ENCODE measurements around the gene SAFB2. TPM values are rescaled to one million over a fixed set of nuclear protein-coding genes. Genes with fewer than 3 reads are reported as not detected.
A peak's percentile ranks its signal among the peaks of the same experiment; 100 is the strongest.

Gene SAFB2
- total RNA-seq, 1 experiment from 2014 or later, result 76.1 TPM

GRCh38 chr19:5563008-5563431 is 59.6 kb downstream of the SAFB2 start:
- no peak overlapping the region for H3K4me3 Mint-ChIP-seq
- no peaks in the 10 kb centered on the region for H3K79me2 ChIP-seq (ENCODE audit: insufficient read depth, low read length)
- no peak overlapping the region for H3K4me2 ChIP-seq (ENCODE audit: insufficient read depth, insufficient read length, low read length)
- H2BK5ac ChIP-seq (ENCODE audit: insufficient read length, low read length), result no peak overlapping the region
- H2BK12ac ChIP-seq (ENCODE audit: insufficient read length, low read depth, low read length), result no peak overlapping the region
- peaks cover 30% of the 10 kb centered on the region for H3K27me3 Mint-ChIP-seq (ENCODE audit: low read depth)
- peak; percentile 59 for TF ChIP-seq CTCF (conservative IDR thresholded peaks at IDR 0.05)
- no peak overlapping the region for H4K91ac ChIP-seq (ENCODE audit: insufficient read length, low read depth, low read length)
- no peak overlapping the region for H2AFZ ChIP-seq (ENCODE audit: low read length)
- H3K23ac ChIP-seq (ENCODE audit: insufficient read length, low read depth, low read length), result no peak overlapping the region
- H3K23me2 ChIP-seq (ENCODE audit: insufficient read length, low read depth, low read length, poor library complexity, severe bottlenecking), result no peaks in the 10 kb centered on the region
- H3K56ac ChIP-seq (ENCODE audit: insufficient read length, low read depth, low read length), result no peak overlapping the region
- H2BK15ac ChIP-seq (ENCODE audit: low read depth, low read length), result no peak overlapping the region
- peaks cover 0 to 9% (median 4%) of the 10 kb centered on the region in 3 experiments; a peak in 1 of 7 replicates for H3K36me3 Mint-ChIP-seq (ENCODE audit: insufficient read depth in 1 of 3, low read depth in 3 of 3)
- H2BK20ac ChIP-seq (ENCODE audit: low read depth, low read length, poor library complexity, severe bottlenecking), result no peak overlapping the region
- no peaks in the 10 kb centered on the region for H3K79me1 ChIP-seq (ENCODE audit: insufficient read depth, low read depth, low read length, poor library complexity, severe bottlenecking)
- peaks cover 3% of the 10 kb centered on the region for H4K20me1 ChIP-seq (ENCODE audit: control insufficient read depth, insufficient read depth, insufficient read length)
- peaks cover 16 to 20% of the 10 kb centered on the region in 2 experiments for H3K4me1 Mint-ChIP-seq
- no peak overlapping the region for H3K4ac ChIP-seq (ENCODE audit: low read depth, low read length)
- no peaks in the 10 kb centered on the region for H3K9me3 ChIP-seq (ENCODE audit: control insufficient read depth, low read depth, low read length)
- no peak overlapping the region for H3T11ph ChIP-seq (ENCODE audit: low read length)
- H3K4me1 ChIP-seq (ENCODE audit: insufficient read depth, low read length), result no peaks in the 10 kb centered on the region; the same call in 1 of the 2 replicates
- H3K27ac ChIP-seq (ENCODE audit: insufficient read length, low read depth, low read length), result no peak overlapping the region
- peaks cover 11% of the 10 kb centered on the region; the same call in 1 of the 2 replicates for H3K27me3 ChIP-seq (ENCODE audit: insufficient read depth, low read length)
- H4K5ac ChIP-seq (ENCODE audit: insufficient read length, low read depth, low read length), result no peak overlapping the region
- H3K9ac ChIP-seq (ENCODE audit: extremely low read depth, insufficient read length, low read length), result no peak overlapping the region
- H2AK5ac ChIP-seq (ENCODE audit: insufficient read length, low read length), result no peak overlapping the region
- peak overlapping the region in 1 of 3 experiments; percentile 49; a peak in 2 of 7 replicates for H3K27ac Mint-ChIP-seq
- H2BK120ac ChIP-seq (ENCODE audit: low read depth, low read length, poor library complexity, severe bottlenecking), result no peak overlapping the region
- DNase-seq, result peak; percentile 77
- no peak overlapping the region for H3K18ac ChIP-seq (ENCODE audit: insufficient read length, low read depth, low read length)
- no CpG with 5 or more reads among the region's 8 CpGs for WGBS (ENCODE audit: extremely low coverage, insufficient read length, low lambda C conversion rate)
- H3K9me3 Mint-ChIP-seq, result peaks cover 9 to 10% of the 10 kb centered on the region in 2 experiments
- no peak overlapping the region for H4K8ac ChIP-seq (replicated peaks; ENCODE audit: insufficient read length, low read depth, low read length)
- H3K14ac ChIP-seq (ENCODE audit: insufficient read depth, low read length), result no peak overlapping the region
